Natural killer cell (primary cell): Measurements from ENCODE around the gene TPT1. TPM values are rescaled to one million over a fixed set of nuclear protein-coding genes. Genes with fewer than 3 reads are reported as not detected.
"Not testable (repeated sequence)": the region's sequence is repeated elsewhere in the genome, so short reads cannot be mapped to it uniquely, and the experiment has no call there.

ENCODE experiments used
- ATAC-seq, 3 donors: fragments of 150-1000 bp in 2 of 3; fragments of 200-7000 bp in 1 of 3; cut with Tn5 transposase; 1 replicate in 1 of 3; 2 replicates in 2 of 3; pipeline ENCODE4 v1.10.0; 2021; ENCODE audit warnings: mild to moderate bottlenecking in 2 of 3, moderate library complexity in 2 of 3
- DNase-seq, 2 donors: peaks; one replicate each; pipeline versions ENCODE4 v3.0.0 to v3.0.0-alpha.2; 2013 to 2021; ENCODE audit warnings: mixed read lengths in 1 of 2
- H3K27ac ChIP-seq: one replicate; pipeline ENCODE4 v1.5.1; 2013; ENCODE audit warnings: mild to moderate bottlenecking, low read length
- H3K27me3 ChIP-seq: one replicate; pipeline ENCODE4 v1.6.1; 2013; ENCODE audit warnings: low read length; ENCODE audit not compliant: control insufficient read depth, insufficient read depth
- H3K36me3 ChIP-seq: one replicate; pipeline ENCODE4 v1.6.1; 2013; ENCODE audit warnings: low read length; ENCODE audit not compliant: control insufficient read depth, insufficient read depth
- H3K4me1 ChIP-seq: one replicate; pipeline ENCODE4 v1.6.1; 2013; ENCODE audit warnings: low read length; ENCODE audit not compliant: control insufficient read depth, insufficient read depth
- H3K4me3 ChIP-seq: one replicate; pipeline ENCODE4 v1.5.1; 2013; ENCODE audit warnings: low read length
- H3K9me3 ChIP-seq: one replicate; pipeline ENCODE4 v1.6.1; 2013; ENCODE audit warnings: low read length; ENCODE audit not compliant: control insufficient read depth, insufficient read depth
- H3K27ac Mint-ChIP-seq, 2 donors: one replicate each; pipeline ENCODE4 v1.8.0; 2022; ENCODE audit warnings: mild to moderate bottlenecking in 2 of 2, mixed read lengths in 2 of 2, moderate library complexity in 1 of 2
- H3K27me3 Mint-ChIP-seq, 2 donors: one replicate each; pipeline ENCODE4 v1.8.0; 2022; ENCODE audit warnings: low read depth in 2 of 2, mixed read lengths in 2 of 2
- H3K36me3 Mint-ChIP-seq: one replicate; pipeline ENCODE4 v1.8.0; 2022; ENCODE audit warnings: mixed read lengths
- H3K4me1 Mint-ChIP-seq, 2 donors: one replicate each; pipeline ENCODE4 v1.8.0; 2022; ENCODE audit warnings: mixed read lengths in 2 of 2
- H3K4me3 Mint-ChIP-seq: one replicate; pipeline ENCODE4 v1.8.0; 2022; ENCODE audit warnings: mild to moderate bottlenecking, moderate library complexity, mixed read lengths
- H3K9me3 Mint-ChIP-seq, 2 donors: one replicate each; pipeline ENCODE4 v1.8.0; 2022; ENCODE audit warnings: mixed read lengths in 2 of 2
- WGBS: methylation state at CpG from one replicate; pipeline ENCODE4 v1.1.7; 2013; ENCODE audit warnings: missing lambda C conversion rate; ENCODE audit not compliant: insufficient coverage; 5-methylcytosine and 5-hydroxymethylcytosine counted together
- intact Hi-C: fragments of 100-400 bp; cut with micrococcal nuclease; formaldehyde crosslinking; loops from one replicate; pipeline ENCODE4 v1.14.2; 2022
- total RNA-seq, 4 donors: library from RNA; stranded (reverse); fragments of 120-200 nt in 1 of 4; gene quantifications; one replicate each; pipeline versions ENCODE4 v1.2.3 to v1.2.4, GENCODE V29; 2013 to 2022
- TF ChIP-seq, protein P1 (sequence below): fragments of 200-600 bp; IDR thresholded peaks from one replicate; pipeline ENCODE4 v1.8.0; 2022; ENCODE audit warnings: antibody characterized with exemption

The TPT1 gene
- total RNA-seq, 3 donors from 2014 or later (not counting 1 experiment from before 2014, with no cell fraction given) = 2,606 to 3,166 (median 3,085) TPM

DNA sequence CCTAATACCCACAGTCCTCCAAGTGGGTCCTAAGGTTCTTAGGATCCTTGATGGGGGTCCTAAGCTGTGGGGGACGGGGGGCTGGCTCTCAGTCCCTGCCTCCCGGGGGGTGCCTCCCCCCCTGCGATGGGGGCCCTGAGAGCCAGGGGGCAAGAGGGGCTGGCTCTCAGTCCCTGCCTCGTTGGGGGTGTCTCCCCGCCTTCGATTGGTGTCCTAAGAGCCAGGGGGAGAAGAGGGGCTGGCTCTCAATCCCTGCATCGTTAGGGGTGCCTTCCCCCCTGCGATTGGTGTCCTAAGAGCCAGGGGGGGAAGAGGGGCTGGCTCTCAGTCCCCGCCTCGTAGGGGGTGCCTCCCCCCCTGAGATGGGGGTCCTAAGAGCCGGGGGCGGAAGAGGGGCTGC is 40.2 kb upstream of the TPT1 start:
- no peaks in the 10 kb centered on the region for H3K36me3 Mint-ChIP-seq

DNA sequence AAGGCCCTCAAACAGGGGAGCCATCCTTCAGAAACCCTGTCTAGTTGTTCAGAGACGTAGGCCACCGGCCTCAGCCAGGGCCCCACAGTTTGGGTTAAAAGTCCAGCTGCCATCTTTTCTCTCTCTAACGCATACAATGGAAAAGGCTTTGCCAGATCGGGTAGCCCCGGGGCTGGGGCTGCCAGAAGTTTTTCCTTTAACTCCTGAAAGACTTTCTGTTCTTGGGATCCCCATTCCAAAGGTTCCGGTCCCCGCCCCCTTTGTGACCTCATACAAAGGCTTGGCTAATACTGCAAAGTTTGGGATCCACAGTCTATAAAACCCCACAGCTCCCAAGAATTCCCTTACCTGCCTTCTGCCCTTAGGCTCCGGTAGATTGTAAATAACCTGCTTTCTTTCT is 39.7 kb upstream of the TPT1 start:
- H3K27me3 ChIP-seq, H3K4me1 ChIP-seq, H3K36me3 Mint-ChIP-seq, H3K27me3 Mint-ChIP-seq, H3K9me3 Mint-ChIP-seq, DNase-seq, H3K9me3 ChIP-seq, H3K27ac Mint-ChIP-seq, H3K4me1 Mint-ChIP-seq, H3K4me3 Mint-ChIP-seq, H3K27ac ChIP-seq, H3K36me3 ChIP-seq, ATAC-seq, intact Hi-C loops, H3K4me3 ChIP-seq: not testable (repeated sequence)
- 98% methylated on average over 5 of the region's 8 CpGs for WGBS

More for the DNA sequence above, 40.2 kb upstream of the TPT1 start:
- no peaks in the 10 kb centered on the region for H3K9me3 ChIP-seq
- no peak overlapping the region for H3K27ac ChIP-seq
- H3K27me3 Mint-ChIP-seq = no peaks in the 10 kb centered on the region
- no peaks in the 10 kb centered on the region for H3K4me1 ChIP-seq
- H3K9me3 Mint-ChIP-seq = no peaks in the 10 kb centered on the region
- intact Hi-C loops = no loop called here
- DNase-seq (no peak), ATAC-seq (no peak)
- WGBS = 95% methylated on average over 3 of the region's 12 CpGs
- no peaks in the 10 kb centered on the region for H3K4me1 Mint-ChIP-seq
- TF ChIP-seq, protein P1, sequence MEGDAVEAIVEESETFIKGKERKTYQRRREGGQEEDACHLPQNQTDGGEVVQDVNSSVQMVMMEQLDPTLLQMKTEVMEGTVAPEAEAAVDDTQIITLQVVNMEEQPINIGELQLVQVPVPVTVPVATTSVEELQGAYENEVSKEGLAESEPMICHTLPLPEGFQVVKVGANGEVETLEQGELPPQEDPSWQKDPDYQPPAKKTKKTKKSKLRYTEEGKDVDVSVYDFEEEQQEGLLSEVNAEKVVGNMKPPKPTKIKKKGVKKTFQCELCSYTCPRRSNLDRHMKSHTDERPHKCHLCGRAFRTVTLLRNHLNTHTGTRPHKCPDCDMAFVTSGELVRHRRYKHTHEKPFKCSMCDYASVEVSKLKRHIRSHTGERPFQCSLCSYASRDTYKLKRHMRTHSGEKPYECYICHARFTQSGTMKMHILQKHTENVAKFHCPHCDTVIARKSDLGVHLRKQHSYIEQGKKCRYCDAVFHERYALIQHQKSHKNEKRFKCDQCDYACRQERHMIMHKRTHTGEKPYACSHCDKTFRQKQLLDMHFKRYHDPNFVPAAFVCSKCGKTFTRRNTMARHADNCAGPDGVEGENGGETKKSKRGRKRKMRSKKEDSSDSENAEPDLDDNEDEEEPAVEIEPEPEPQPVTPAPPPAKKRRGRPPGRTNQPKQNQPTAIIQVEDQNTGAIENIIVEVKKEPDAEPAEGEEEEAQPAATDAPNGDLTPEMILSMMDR = no peak
- H3K4me3 Mint-ChIP-seq = no peak overlapping the region
- peaks cover 3% of the 10 kb centered on the region for H3K36me3 ChIP-seq
- no peak overlapping the region for H3K27ac Mint-ChIP-seq
- H3K27me3 ChIP-seq = no peaks in the 10 kb centered on the region
- H3K4me3 ChIP-seq = no peak overlapping the region

DNA sequence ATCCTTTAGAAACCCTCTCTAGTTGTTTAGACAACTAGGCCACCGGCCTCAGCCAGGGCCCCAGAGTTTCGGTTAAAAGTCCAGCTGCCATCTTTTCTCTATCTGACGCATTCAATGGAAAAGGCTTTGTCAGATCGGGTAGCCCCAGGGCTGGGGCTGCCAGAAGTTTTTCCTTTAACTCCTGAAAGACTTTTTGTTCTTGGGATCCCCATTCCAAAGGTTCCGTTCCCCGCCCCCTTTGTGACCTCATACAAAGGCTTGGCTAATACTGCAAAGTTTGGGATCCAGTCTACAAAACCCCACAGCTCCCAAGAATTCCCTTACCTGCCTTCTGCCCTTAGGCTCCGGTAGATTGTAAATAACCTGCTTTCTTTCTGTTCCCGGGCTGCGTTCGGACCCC is 38.5 kb upstream of the TPT1 start:
- not testable (repeated sequence) for H3K36me3 Mint-ChIP-seq

DNA sequence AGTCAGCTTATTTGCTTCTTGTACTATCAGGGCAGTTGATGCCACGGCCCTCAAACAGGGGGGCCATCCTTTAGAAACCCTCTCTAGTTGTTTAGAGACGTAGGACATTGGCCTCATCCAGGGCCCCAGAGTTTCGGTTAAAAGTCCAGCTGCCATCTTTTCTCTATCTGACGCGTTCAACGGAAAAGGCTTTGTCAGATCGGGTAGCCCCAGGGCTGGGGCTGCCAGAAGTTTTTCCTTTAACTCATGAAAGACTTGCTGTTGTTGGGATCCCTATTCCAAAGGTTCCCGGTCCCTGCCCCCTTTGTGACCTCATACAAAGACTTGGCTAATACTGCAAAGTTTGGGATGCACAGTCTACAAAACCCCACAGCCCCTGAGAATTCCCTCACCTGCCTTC is 37.8 kb upstream of the TPT1 start:
- not testable (repeated sequence) for H3K4me1 Mint-ChIP-seq, H3K27me3 Mint-ChIP-seq, H3K27ac Mint-ChIP-seq

More for the DNA sequence above, 38.5 kb upstream of the TPT1 start:
- H3K9me3 Mint-ChIP-seq, H3K4me1 ChIP-seq, H3K9me3 ChIP-seq, H3K27me3 ChIP-seq, H3K36me3 ChIP-seq, H3K27me3 Mint-ChIP-seq, H3K4me3 Mint-ChIP-seq, H3K27ac ChIP-seq, H3K4me1 Mint-ChIP-seq, H3K4me3 ChIP-seq, DNase-seq, ATAC-seq, intact Hi-C loops, H3K27ac Mint-ChIP-seq: not testable (repeated sequence)
- 98% methylated on average over 6 of the region's 10 CpGs for WGBS

DNA sequence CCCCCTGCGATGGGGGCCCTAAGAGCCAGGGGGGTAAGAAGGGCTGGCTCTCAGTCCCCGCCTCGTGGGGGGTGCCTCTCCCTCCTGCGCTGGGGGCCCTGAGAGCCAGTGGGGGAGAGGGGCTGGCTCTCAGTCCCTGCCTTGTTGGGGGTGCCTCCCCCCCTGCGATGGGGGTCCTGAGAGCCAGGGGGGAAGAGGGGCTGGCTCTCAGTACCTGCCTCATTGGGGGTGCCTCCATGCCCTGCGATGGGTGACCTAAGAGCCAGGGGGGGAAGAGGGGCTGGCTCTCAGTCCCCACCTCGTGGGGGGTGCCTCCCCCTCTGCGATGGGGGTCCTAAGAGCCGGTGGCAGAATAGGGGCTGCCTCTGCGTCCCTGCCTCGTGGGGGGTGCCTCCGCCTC is 36.3 kb upstream of the TPT1 start:
- WGBS = 89% methylated on average over 4 of the region's 12 CpGs
- H3K9me3 Mint-ChIP-seq, H3K27ac Mint-ChIP-seq, H3K9me3 ChIP-seq, H3K4me3 Mint-ChIP-seq, H3K36me3 ChIP-seq, H3K27ac ChIP-seq, H3K27me3 ChIP-seq, DNase-seq, H3K4me1 ChIP-seq, intact Hi-C loops, H3K4me1 Mint-ChIP-seq, ATAC-seq, H3K4me3 ChIP-seq, H3K27me3 Mint-ChIP-seq, H3K36me3 Mint-ChIP-seq: not testable (repeated sequence)

More for the DNA sequence above, 37.8 kb upstream of the TPT1 start:
- 97% methylated on average over 8 of the region's 8 CpGs for WGBS
- H3K4me3 ChIP-seq, ATAC-seq, H3K4me1 ChIP-seq, H3K9me3 Mint-ChIP-seq, H3K27ac ChIP-seq, H3K9me3 ChIP-seq, H3K36me3 ChIP-seq, intact Hi-C loops, H3K36me3 Mint-ChIP-seq, DNase-seq, H3K4me3 Mint-ChIP-seq, H3K27me3 ChIP-seq: not testable (repeated sequence)

DNA sequence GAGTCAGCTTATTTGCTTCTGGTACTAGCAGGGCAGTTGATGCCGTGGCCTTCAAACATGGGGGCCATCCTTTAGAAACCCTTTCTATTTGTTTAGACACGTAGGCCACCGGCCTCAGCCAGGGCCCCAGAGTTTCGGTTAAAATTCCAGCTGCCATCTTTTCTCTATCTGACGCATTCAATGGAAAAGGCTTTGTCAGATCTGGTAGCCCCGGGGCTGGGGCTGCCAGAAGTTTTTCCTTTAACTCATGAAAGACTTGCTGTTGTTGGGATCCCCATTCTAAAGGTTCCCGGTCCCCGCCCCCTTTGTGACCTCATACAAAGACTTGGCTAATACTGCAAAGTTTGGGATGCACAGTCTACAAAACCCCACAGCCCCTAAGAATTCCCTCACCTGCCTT is 35.7 kb upstream of the TPT1 start:
- H3K27ac ChIP-seq, H3K36me3 Mint-ChIP-seq, ATAC-seq, H3K4me1 Mint-ChIP-seq, H3K27me3 ChIP-seq, H3K9me3 ChIP-seq, H3K36me3 ChIP-seq, H3K4me1 ChIP-seq, intact Hi-C loops, H3K4me3 Mint-ChIP-seq, H3K4me3 ChIP-seq, DNase-seq, H3K27ac Mint-ChIP-seq, H3K27me3 Mint-ChIP-seq, H3K9me3 Mint-ChIP-seq: not testable (repeated sequence)
- WGBS = 94% methylated on average over 8 of the region's 8 CpGs
